ENCODE measurements around the gene STAC3.

- TF ChIP-seq CTCF (conservative IDR thresholded peaks at IDR 0.05) (peak; percentile 76), EZH2 (IDR thresholded peaks at IDR 0.05; ENCODE audit: low read depth) (no peak)
Measured at GRCh38 chr12:57243521-57244311, 7.3 kb downstream of the STAC3 start.

All from PC-9 (cell line).